Left cardiac atrium (tissue), 4 donors: ENCODE measurements around the gene SH3BP5. TPM values are rescaled to one million over a fixed set of nuclear protein-coding genes. Genes with fewer than 3 reads are reported as not detected.

Experiments
- ATAC-seq, 2 donors: fragments of 200-7000 bp; cut with Tn5 transposase; one replicate each; pipeline ENCODE4 v1.9.1; 2020; ENCODE audit warnings: mild to moderate bottlenecking in 2 of 2, moderate library complexity in 2 of 2
- DNase-seq: peaks from one replicate; pipeline ENCODE4 v3.0.0-alpha.2; 2020
- intact Hi-C, 2 donors: fragments of 100-400 bp; cut with DNase I; formaldehyde crosslinking; loops; one replicate each; pipeline versions ENCODE4 v1.14.1 to v1.15.1; 2022 to 2023
- total RNA-seq, 2 donors: library from RNA; stranded (reverse); fragmentation: NEBNext Ultra II Directional; extraction: Animal tissue kit (Norgen Biotek cat#: 25700); gene quantifications; one replicate each; pipeline ENCODE4 v1.2.1, GENCODE V29; 2021
- donor health status: DM: no; HTN: yes; CAD: no.
- donor health status: DM: no; HTN: yes; CAD: no; lungs with severe emphysema.
- donor health status: DM: yes; HTN: yes; CAD: no.
- donor health status: Dilated cardiomyopathy.

SH3BP5 gene
- total RNA-seq, 2 donors from 2014 or later: 21.7 to 24.8 TPM

DNA sequence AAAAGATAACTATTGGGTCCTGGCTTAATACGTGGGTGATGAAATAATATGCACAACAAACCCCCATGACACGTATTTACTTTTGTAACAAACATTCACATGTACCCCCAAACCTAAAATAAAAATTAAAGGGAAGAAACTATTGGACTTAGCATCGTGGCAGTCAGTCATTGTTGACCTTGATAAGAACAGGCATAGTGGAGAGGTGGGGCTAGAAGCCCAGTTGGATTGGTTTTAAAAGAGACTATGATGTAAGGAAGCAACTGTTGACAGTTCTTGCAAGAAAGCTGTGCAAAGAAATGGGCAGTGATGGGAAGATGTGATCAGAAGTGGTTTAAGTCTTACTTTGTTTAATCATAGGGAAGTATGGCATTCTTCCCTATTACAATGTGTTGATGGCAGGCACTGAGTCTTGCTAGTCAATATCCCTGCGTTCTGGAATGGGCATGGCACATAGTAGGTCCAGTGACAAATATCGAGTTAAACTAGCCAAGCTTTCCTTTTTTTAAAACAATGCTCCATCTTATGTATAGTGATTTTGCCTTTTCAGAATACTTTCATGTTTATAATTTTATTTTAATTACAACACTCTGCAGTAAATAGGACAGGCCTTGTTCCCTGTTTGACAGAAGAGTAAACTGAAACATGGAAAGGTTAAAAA lies 88.4 kb downstream of the SH3BP5 start:
- DNase-seq (no peak), ATAC-seq (no peak)
- intact Hi-C loops: loop anchor here in 1 of 2 donors (10.0 kb wide), 1 partner anchor 321 kb away; no protein-coding TSS in a partner anchor

DNA sequence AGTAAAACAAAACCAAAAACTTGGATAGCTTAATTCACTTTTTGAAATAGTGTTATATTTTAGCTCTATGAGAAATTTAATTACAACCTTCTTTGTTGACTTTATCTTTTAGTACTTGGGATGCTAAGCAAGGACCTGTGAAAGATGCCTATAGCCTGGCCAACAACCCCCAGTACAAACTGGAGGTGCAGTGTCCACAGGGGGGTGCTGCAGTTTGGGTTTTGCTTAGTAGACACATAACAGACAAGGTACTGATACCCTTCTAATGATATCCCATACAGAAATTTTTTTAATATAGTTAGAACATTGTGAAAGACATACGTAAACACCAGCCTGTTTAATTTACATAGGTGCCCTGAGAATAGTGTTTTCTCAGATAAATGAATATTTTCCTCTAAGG lies 91.0 kb downstream of the SH3BP5 start:
- DNase-seq (no peak), ATAC-seq (no peak)
- intact Hi-C loops: loop anchor here in 1 of 2 donors (10.0 kb wide), 1 partner anchor 323 kb away; no protein-coding TSS in a partner anchor

DNA sequence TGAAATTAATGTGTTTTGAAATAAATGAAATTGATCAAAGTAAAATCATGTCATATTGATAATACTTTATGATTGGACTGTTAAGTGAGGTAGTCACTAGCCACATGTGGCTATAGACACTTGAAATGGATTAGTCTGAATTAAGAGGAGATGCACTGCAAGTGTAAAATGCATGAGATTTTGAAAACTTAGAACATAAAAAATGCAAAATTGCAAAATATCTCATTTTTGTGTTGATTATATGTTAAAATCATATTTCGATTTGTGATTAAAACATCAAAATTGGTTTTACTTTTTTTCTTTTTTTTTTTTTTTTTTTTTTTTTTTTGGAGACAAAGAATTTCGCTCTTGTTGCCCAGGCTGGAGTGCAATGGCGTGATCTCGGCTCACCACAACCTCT lies 103.1 kb downstream of the SH3BP5 start:
- intact Hi-C loops: no loop called here
- DNase-seq: no peak
- no peak for ATAC-seq

DNA sequence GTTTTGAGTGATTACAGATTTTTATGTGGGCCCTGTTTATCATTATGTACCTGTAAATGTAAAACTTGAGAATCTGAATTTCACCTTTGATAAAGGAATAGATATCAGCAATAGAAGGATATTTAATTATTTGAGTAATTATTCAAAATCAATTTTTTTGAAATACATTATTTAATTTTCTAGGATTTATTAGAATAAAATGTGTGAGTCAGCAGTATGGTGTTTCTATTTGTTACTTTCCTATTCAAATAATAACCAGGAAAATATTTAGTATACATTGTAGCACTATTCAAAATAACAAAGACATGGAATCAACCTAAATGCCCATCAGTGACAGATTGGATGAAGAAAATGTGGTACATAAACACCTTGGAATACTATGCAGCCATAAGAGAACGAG lies 104.2 kb downstream of the SH3BP5 start:
- intact Hi-C loops: no loop called here
- ATAC-seq: no peak
- DNase-seq: no peak

DNA sequence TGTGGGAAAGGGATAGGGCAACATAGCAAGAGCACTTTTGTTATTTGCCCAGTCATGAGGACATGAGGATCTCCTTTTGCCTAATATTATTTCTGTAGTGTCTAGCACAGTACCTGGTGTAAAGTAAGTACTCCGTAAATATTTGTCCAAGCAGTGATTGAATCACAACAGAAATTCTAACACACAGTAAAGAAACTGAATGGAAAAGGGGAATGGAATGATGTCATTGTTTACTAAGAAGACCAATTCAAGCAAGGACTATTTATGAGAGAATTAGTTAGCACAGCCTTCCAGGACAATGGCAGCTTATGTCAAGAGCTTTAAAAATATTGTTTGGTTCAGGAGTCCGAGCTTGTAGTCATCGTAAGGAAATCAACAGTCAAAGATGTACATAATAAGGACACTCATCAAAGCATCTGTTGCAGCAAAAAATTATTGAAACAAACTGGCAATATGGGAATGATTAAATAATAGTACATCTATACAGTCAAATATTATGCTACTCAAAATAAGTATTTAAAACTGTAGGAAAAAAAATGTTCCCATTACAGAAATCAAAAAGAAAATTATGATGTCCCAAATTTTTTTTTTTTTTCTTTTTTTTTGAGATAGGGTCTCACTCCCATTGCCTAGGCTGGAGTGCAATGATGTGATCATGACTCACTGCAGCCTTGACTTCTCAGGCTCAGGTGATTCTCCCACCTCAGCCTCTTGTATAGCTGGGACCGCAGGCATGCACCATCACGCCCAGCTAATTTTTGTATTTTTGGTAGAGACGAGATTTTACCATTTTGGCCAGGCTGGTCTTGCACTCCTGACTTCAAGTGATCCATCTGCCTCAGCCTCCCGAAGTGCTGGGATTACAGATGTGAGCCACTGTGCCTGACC lies 108.5 kb downstream of the SH3BP5 start:
- no peak for DNase-seq
- ATAC-seq: no peak
- intact Hi-C loops: no loop called here

DNA sequence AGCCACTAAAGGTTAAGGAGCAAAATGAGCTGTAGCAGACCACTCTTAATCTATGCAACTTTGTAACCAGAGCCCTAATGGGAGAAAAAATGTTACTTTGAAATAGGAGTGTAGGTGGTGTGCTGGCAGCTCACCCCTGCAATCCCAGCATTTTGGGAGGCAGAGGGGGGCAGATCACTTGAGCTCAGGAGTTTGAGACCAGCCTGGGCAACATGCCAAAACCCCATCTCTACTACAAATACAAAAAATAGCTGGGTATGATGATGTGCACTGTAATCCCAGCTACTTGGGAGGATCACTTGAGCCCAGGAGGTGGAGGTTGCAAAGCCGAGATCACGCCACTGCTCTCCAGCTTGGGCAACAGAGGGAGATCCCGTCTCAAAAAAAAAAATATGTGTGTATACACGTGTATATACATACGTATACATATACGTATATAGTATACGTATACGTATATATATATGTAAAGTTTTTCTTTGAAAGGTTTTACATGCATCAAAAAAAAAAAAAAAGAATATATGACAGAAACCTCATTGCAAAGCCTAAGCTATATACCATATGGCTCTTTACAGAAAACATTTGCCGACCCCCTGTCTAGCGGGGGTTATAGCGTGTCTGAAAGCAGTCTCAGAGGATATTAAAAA lies 110.7 kb downstream of the SH3BP5 start:
- DNase-seq (no peak), ATAC-seq (no peak)
- intact Hi-C loops: no loop called here

DNA sequence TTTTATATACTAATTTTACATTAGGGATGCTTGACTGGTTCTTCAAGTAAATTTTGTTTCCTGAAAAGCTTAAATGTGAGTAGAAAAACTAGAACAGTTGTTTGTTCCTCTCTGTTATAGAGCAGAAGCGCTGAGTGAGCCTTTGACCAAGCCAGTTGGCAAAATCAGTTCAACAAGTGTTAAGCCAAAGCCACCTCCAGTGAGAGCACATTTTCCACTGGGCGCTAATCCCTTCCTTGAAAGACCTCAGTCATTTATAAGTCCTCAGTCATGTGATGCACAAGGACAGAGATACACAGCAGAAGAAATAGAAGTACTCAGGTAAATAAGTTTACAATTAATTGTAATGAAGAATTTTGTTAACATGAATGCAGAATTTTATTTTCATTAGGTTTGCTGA lies 111.7 kb downstream of the SH3BP5 start:
- ATAC-seq (no peak), DNase-seq (no peak)
- intact Hi-C loops: no loop called here

DNA sequence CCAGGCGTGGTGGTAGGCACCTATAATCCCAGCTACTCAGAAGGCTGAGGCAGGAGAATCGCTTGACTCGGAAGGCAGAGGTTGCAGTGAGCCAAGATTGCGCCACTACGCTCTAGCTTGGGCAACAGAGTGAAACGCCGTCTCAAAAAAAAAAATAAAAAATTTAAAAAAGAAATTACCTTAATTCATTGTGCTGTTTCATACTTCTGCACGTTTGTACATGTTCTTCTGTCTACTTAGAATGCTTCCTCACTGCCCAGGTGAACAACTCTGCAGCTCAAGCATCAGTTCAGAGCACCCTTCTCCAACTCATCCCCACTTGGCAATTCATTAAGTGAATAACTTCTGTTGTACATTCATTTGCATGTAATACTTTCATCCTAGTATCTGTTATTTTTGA lies 112.3 kb downstream of the SH3BP5 start:
- ATAC-seq (no peak), DNase-seq (no peak)
- intact Hi-C loops: no loop called here

DNA sequence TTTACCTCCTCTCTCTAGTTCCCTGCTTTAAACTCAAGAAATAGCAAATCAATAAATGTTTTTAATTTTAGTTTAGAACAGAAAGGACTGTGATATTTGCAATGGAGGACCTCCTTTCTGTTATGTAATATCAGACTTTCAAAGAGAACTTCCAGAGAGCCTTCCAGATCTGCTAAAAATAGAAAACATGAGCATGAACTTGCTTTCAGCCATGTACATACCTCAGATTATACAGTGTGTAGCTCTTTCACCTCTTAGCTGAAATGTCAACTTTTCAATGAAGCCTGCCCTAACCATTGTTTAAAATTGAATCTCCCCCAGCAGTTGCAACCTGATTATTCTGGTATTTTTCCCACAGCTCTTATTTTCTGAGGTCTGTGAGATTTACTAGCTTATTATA lies 113.7 kb downstream of the SH3BP5 start:
- DNase-seq (no peak), ATAC-seq (peak; percentile 53 to 65)
- intact Hi-C loops: no loop called here

DNA sequence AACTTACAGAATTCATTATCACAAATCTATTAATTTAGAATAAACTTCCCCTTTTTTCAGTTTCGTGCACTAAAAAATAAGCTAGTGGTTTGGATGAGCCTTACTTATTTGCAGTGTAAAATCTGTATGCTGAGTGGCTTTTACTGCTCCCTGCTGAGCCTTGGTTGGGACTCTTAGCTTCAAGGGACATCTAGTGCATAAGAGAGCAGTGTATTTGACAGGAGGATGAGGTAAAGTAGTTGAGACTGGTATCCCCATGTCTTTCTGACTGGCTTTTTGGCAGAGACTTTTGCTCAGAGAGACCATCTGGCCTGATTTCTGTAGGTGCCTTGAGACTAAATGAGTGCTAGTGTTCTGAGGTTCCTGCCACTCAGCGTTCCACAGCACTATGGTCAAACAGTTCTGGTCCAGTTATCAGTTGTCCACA lies 114.5 kb downstream of the SH3BP5 start:
- DNase-seq (no peak), ATAC-seq (peak; percentile 27 to 68)
- intact Hi-C loops: no loop called here

DNA sequence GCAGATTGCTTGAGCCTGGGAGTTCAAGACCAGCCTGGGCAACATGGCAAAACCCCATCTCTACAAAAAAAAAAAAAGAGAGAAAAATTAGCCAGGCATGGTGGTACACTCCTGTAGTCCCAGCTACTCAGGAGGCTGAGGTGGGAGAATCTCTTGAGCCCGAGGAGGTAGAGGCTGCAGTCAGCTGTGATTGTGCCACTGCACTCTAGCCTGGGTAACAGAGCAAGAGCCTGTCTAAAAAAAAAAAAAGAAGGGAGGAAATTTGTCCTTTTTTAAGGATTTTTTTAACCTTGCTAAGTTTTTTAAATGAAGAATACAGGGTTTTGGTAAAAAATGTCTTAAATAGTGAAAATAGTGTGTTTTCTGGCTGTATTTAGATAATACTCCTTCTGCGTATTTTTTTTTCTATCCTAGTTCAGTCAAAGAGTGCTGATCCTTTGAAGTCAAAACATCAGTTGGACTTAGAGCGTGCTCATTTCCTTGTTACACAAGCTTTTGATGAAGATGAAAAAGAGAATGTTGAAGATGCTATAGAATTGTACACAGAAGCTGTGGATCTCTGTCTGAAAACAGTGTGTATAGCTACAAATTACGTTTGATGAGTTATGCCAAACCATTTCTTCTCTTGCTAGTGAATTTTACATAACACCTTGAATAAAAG lies 115.2 kb downstream of the SH3BP5 start:
- DNase-seq (no peak), ATAC-seq (no peak)
- intact Hi-C loops: no loop called here

DNA sequence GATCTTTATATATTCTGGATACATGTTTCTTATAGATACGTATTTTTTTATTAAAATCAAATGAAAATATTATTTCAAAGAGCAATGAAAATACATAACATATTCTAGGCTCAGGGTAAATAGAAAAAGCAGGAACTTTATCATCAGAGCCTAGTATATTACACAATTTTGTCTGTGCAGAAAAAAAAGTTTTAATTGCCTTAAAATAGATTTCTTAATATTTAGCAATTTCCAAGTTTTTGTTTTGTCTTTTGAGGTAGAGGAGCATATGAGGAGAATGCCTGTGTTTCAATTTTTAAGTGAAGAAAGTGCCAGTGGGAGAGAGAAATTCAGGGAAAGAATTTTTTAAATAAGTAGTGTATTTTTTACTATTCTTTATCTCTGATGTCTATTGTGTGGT lies 115.9 kb downstream of the SH3BP5 start:
- no peak for ATAC-seq
- no peak for DNase-seq
- intact Hi-C loops: no loop called here

DNA sequence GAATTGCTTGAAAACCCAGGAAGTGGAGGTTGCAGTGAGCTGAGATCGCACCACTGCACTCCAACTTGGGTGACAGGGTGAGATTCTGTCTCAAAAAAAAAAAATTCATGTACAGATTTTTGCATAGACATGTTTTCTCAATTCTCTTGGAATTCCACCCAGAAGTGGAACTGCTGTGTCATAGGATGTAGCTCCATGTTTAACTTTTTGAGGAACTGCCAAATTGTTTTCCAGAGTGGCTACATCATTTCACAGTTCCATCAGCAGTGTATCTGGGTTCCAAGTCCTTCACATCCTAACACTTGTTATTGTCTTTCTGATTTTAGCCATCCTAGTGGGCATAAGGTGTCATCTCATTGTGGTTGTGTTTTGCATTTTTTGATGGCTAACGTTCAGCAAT lies 116.4 kb downstream of the SH3BP5 start:
- no peak for ATAC-seq
- intact Hi-C loops: no loop called here
- no peak for DNase-seq

DNA sequence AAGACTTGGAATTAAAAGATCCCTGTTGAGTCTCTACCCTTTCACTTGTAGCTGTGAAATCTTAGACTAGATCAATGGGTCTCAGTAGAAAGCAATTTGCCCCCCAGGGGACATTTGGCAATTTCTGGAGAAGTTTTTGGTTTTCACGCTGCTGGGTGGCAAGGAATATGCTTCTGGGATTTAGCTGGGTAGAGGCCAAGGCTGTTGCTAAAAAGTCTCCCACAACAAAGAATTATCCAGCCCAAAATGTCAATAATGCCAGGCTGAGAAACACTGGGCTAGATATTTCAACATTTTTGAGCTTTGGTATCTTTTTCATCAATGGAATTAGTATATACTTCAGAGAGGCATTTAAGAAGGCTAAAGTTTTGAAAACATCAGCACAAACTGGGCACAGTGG lies 117.6 kb downstream of the SH3BP5 start:
- ATAC-seq (peak in 1 of 2 donors; percentile 60), DNase-seq (no peak)
- intact Hi-C loops: no loop called here

DNA sequence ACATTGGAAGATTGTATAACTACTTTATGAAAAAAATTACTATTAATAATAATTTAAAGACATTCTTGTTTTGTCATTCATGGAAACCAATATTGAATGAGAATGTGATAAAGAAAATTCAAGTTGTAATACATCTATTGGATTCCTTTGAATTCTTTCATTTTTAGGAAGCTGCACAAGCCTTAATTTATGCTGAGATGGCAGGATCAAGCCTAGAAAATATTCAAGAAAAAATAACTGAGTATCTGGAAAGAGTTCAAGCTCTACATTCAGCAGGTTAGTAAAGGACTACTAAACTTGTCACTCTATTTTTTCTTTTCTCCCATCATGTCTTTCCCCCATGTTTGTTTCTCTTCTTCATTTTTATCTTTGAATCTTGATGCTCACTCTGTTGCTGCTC lies 120.4 kb downstream of the SH3BP5 start:
- DNase-seq: no peak
- no peak for ATAC-seq
- intact Hi-C loops: no loop called here

DNA sequence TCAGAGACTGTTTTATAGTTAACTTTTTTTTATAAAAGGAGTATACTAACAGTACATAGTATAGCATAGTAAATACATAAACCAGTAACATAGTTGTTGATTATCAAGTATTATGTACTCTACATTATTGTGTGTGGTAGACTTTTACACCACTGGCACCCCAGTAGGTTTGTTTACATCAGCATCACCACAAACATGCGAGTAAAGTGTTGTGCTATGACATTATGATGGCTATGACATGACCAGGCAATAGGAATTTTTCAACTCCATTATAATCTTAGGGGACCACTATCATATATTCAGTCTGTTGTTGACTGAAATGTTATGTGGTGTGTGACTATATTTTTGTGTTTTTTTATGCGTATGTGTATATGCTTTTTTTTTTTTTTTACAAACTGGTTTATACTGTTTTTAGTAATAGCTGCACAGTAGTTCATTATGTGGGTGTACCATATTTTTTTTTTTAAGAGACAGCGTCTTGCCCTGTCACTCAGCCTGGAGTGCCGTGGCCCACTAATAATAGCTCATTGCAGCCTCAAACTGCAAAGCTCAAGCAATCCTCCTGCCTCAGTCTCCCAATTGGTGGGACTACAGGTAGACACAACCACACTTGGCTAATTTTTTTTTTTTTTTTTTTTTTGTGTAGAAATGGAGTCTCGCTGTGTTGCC lies 124.4 kb downstream of the SH3BP5 start:
- no peak for DNase-seq
- intact Hi-C loops: loop anchor here (10.0 kb wide), 2 partner anchors 93 to 197 kb away; no protein-coding TSS in a partner anchor
- ATAC-seq: no peak

DNA sequence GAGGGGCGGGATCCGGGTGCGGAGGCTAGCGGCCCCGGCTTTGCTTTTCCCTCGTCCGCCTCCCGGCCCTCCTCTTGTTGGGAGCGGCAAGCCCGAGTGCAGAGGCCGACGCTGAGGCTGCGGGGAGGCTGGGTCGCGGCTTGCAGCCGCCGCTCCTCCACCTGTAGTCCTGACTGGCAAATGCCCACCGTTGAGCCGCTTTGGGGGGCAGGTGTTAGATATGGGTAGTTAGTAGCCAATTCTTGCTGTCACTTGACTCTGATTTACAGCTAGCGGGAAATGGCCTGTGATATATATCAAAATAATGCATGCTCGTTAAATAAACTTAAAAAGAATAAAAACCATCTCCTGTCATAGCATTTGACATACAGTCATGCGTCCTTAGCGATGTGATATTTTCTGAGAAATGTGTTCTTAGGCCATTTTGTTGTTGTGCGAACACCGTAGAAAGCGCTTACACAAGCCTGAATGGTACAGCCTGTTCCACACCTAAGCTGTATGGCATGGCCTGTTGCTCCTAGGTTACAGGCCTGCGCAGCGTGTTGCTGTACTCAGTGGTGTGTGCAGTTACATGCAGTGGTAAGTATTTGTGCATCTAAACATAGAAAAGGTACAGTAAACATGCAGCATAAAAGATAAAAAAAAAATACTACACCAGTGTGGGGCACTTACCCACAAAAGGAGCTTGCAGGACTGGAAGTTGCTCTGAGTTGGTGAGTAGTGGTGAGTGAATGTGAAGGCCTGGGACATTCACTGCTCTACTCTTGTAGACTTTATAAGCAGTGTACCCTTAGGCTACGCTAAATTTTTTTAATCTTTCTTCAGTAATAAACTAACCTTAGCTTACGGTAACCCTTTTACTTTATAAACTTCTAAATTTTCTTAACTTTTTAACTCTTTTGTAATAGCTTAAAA lies 125.5 kb downstream of the SH3BP5 start:
- DNase-seq: no peak
- intact Hi-C loops: loop anchor here (10.0 kb wide), 2 partner anchors 92 to 198 kb away; no protein-coding TSS in a partner anchor
- peak; percentile 52 to 70 for ATAC-seq
